ENCODE data around the gene LMOD2.

LMOD2 gene

DNA sequence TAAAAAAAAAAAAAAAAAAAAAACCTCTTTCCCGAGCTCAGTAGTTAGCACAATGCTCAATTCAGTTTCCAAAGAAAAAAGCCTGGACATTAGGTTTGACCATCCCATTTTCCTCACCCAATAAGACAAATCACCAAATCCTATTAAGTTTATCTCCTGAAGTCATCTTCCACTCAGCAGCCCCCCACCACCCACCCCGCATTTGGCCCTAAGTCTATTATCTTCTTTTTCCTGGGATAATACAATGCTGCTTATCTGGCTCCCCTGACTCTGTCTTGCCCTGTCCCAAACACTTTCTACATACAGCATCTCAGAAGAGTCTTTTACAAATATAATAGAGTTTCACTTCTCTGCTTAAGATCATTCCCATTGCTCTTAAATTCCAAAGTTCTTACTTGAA, 17.8 kb upstream of the LMOD2 start:
- no peak overlapping the region for H3K4me3 ChIP-seq (ENCODE audit: low read depth, low read length)
- no peak for DNase-seq (ENCODE audit: low read depth)
- in situ Hi-C loops (cut with HindIII; ENCODE audit: low sequenced_read_pairs), result no loop called here
- TF ChIP-seq, protein P1, sequence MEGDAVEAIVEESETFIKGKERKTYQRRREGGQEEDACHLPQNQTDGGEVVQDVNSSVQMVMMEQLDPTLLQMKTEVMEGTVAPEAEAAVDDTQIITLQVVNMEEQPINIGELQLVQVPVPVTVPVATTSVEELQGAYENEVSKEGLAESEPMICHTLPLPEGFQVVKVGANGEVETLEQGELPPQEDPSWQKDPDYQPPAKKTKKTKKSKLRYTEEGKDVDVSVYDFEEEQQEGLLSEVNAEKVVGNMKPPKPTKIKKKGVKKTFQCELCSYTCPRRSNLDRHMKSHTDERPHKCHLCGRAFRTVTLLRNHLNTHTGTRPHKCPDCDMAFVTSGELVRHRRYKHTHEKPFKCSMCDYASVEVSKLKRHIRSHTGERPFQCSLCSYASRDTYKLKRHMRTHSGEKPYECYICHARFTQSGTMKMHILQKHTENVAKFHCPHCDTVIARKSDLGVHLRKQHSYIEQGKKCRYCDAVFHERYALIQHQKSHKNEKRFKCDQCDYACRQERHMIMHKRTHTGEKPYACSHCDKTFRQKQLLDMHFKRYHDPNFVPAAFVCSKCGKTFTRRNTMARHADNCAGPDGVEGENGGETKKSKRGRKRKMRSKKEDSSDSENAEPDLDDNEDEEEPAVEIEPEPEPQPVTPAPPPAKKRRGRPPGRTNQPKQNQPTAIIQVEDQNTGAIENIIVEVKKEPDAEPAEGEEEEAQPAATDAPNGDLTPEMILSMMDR (IDR thresholded peaks at IDR 0.05; ENCODE audit: low read depth, low read length, missing control alignments), result no peak

DNA sequence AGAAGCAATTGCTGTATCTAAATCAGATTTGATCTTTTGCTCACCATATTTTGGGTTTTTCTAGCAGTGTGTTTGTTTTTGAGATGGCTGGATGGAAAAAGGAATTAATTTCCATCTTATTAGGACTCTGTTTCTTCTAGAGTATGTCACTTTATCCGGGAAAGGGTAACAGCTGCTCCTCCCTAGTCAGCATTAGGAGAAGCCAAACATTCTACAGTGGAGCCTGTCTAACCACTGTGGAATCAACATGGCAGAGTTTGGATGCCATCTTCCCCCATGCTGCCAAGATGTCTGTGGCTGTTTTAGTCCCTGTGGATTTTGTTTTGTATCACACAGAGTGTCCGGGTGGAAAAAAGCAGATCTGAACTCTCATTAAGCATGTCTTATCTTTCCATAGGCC, 16.0 kb upstream of the LMOD2 start:
- DNase-seq (ENCODE audit: low read depth), result no peak
- TF ChIP-seq, protein P1 (IDR thresholded peaks at IDR 0.05; ENCODE audit: low read depth, low read length, missing control alignments), result no peak
- no peak overlapping the region for H3K4me3 ChIP-seq (ENCODE audit: low read depth, low read length)
- in situ Hi-C loops (cut with HindIII; ENCODE audit: low sequenced_read_pairs), result no loop called here

DNA sequence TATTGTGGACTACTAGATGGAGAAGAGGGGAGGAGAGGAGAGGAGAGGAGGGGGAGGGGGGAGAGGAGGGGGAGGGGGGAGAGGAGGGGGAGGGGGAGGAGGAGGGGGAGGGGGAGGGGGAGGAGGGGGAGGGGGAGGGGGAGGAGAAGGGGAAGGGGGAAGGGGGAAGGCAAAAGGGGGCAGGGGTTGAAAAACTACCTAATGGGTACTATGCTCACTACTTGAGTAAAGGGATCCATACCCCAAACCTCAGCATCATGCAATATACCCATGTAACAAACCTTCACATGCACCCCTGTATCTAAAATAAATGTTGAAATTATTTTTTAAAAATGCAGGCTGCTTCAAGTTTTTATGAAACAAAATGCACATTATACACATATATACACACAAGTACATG, 15.1 kb upstream of the LMOD2 start:
- no peak for DNase-seq (ENCODE audit: low read depth)
- in situ Hi-C loops (cut with HindIII; ENCODE audit: low sequenced_read_pairs), result no loop called here
- TF ChIP-seq, protein P1 (IDR thresholded peaks at IDR 0.05; ENCODE audit: low read depth, low read length, missing control alignments), result no peak
- H3K4me3 ChIP-seq (ENCODE audit: low read depth, low read length), result no peak overlapping the region

DNA sequence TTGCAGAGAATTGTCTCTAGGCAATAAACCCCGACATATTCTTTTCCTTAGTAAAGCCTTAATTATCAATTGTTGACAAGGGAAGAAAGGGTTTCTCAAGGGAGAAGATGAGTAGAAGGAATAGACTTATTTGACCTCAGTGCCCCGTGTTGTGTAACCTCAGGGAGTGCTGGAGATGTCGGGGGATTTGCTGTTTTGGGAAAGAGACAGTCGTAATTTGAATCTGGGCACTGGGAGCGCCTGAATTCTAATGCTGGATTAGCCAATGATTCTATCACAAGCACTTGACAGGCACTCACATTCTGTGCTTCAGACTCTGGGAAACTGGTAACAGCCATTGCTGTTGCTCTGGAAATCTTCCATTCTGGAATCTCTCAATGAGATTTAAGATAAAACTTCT, 13.8 kb upstream of the LMOD2 start:
- in situ Hi-C loops (cut with HindIII; ENCODE audit: low sequenced_read_pairs), result no loop called here

DNA sequence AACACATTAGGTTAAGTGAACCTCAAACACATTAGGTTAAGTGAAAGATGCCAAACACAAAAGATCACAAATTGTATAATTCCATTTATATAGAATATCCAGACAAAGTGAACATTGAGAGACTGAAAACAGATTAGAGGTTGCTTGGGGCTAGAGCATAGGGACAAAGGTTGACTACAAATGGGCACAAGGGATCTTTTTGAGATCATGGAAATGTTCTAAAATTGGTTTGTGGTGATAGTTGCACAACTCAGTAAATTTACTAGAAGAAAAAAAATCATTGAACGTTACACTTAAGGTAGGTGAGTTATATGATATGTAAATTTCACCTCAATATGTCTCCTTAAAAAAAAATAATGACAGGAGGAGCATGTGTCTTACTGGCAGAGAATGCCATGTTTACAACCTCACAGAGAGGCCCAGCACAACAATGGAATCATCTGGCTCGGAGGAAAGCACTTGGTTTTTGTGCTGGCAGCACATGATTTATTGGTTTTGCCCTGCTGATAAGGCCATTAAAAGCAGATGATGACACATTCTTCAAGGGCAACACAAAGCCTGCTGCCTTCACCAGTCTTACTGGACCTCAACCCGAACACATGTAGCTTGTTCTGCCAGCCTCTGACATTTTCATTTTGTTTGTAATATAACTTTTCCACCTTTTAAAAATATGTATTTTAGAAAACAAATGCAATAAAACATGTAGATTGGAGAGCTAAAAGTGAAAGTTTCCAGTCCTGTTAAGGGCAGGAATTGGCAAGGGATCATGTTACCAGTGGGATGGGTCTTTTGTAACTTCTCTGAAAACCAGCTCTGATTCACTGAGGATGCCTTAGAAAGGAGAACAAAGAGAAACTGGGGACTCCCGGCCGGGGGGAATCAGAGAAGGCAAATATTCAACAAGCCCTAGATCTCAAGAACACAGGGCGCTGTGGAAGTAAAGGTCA, 11.9 kb upstream of the LMOD2 start:
- TF ChIP-seq, protein P1 (IDR thresholded peaks at IDR 0.05; ENCODE audit: low read depth, low read length, missing control alignments), result no peak
- H3K4me3 ChIP-seq (ENCODE audit: low read depth, low read length), result peak overlapping the region; percentile 15
- in situ Hi-C loops (cut with HindIII; ENCODE audit: low sequenced_read_pairs), result no loop called here
- peak; percentile 78 for DNase-seq (ENCODE audit: low read depth)

More for the DNA sequence above, 13.8 kb upstream of the LMOD2 start:
- H3K4me3 ChIP-seq (ENCODE audit: low read depth, low read length), result no peak overlapping the region
- DNase-seq (ENCODE audit: low read depth), result no peak
- TF ChIP-seq, protein P1 (IDR thresholded peaks at IDR 0.05; ENCODE audit: low read depth, low read length, missing control alignments), result no peak

DNA sequence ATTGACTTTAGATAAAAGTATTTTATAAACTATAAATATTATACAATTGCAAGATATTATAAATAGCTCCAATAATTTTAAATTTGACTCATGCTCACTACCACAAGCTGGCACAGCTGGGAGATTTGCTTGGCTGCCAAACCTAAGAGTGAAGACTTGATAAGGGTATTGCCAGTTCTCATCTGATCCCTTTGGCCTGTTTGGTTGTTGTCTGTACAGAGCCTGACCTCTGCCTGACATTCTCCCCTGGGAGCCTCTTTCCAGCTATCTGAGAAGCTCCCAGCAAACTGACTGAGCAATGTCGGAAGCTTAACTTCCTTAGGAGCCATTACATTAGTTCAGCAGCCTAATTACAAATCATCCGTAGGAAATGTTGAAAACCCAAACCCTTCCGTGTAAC, 10.2 kb upstream of the LMOD2 start:
- TF ChIP-seq, protein P1 (IDR thresholded peaks at IDR 0.05; ENCODE audit: low read depth, low read length, missing control alignments), result no peak
- no peak overlapping the region for H3K4me3 ChIP-seq (ENCODE audit: low read depth, low read length)
- DNase-seq (ENCODE audit: low read depth), result no peak
- in situ Hi-C loops (cut with HindIII; ENCODE audit: low sequenced_read_pairs), result no loop called here

Data from astrocyte of the cerebellum (primary cell).